HepG2 (cell line): Measurements from ENCODE around the gene PODXL2.

ENCODE experiments used
- CEBPG ChIP-seq: IDR thresholded peaks from 2 replicates; pipeline ENCODE4 v1.6.1; 2016
- CEBPZ ChIP-seq: IDR thresholded peaks from 2 replicates; pipeline ENCODE4 v1.6.1; 2012; ENCODE audit warnings: low read length, improper control_type of control experiment
- CTCF ChIP-seq: sonication (generic); formaldehyde crosslinking; IDR thresholded peaks from 2 replicates; pipeline ENCODE4 v1.5.0; 2020; ENCODE audit warnings: mild to moderate bottlenecking, missing genetic modification reagents, moderate library complexity
- GMEB2 ChIP-seq: IDR thresholded peaks from 2 replicates; pipeline ENCODE4 v1.6.1; 2016; ENCODE audit warnings: missing biosample characterization, missing genetic modification reagents, low read depth
- NCOR1 ChIP-seq: fragments of 200-600 bp; sonication (generic); IDR thresholded peaks from 2 replicates; pipeline ENCODE4 v1.7.0; 2017; ENCODE audit warnings: antibody characterized with exemption, low read length, borderline replicate concordance
- PHF8 ChIP-seq: sonication (generic); formaldehyde crosslinking; IDR thresholded peaks from 2 replicates; pipeline ENCODE4 v1.5.0; 2020; ENCODE audit warnings: missing genetic modification reagents
- TCF7L2 ChIP-seq: IDR thresholded peaks from 2 replicates; pipeline ENCODE4 v1.6.1; 2011; ENCODE audit warnings: mild to moderate bottlenecking, low read depth, low read length, moderate library complexity
- YEATS4 ChIP-seq: sonication (generic); formaldehyde crosslinking; IDR thresholded peaks from 2 replicates; pipeline ENCODE4 v1.4.0; 2020; ENCODE audit warnings: missing genetic modification reagents, borderline replicate concordance
- ZFY ChIP-seq: sonication (generic); formaldehyde crosslinking; IDR thresholded peaks from 2 replicates; pipeline ENCODE4 v1.4.0; 2020; ENCODE audit warnings: missing genetic modification reagents
- ZNF354B ChIP-seq: sonication (generic); formaldehyde crosslinking; IDR thresholded peaks from 2 replicates; pipeline ENCODE4 v1.8.0; 2022; ENCODE audit warnings: mild to moderate bottlenecking, missing genetic modification reagents
- ZNF704 ChIP-seq: sonication (generic); formaldehyde crosslinking; IDR thresholded peaks from 2 replicates; pipeline ENCODE4 v1.8.1; 2023; ENCODE audit warnings: mild to moderate bottlenecking, inconsistent platforms, moderate library complexity, missing genetic modification reagents, borderline replicate concordance
- ZSCAN29 ChIP-seq: sonication (generic); formaldehyde crosslinking; conservative IDR thresholded peaks from 2 replicates; pipeline ENCODE4 v1.4.0; 2020; ENCODE audit warnings: mild to moderate bottlenecking, missing genetic modification reagents

- no peak for TF ChIP-seq GMEB2 (CRISPR knock-in tag)
- no peak for TF ChIP-seq ZFY (CRISPR knock-in tag)
- no peak for TF ChIP-seq CEBPZ
- TF ChIP-seq TCF7L2: no peak
- TF ChIP-seq ZNF354B (CRISPR knock-in tag): no peak
- no peak for TF ChIP-seq CTCF (CRISPR knock-in tag)
- TF ChIP-seq CEBPG: no peak
- TF ChIP-seq PHF8 (CRISPR knock-in tag): no peak
- TF ChIP-seq YEATS4 (CRISPR knock-in tag): no peak
- TF ChIP-seq ZSCAN29: no peak
- no peak for TF ChIP-seq NCOR1
- TF ChIP-seq ZNF704: no peak
Measured at GRCh38 chr3:127622772-127623576, 6.0 kb upstream of the PODXL2 start.
